K562 (cell line): Measurements from ENCODE around the gene C4orf46.

Experiments
- CC2D1A ChIP-seq: fragments of 450-650 bp; IDR thresholded peaks from 2 replicates; pipeline ENCODE4 v1.6.1; 2017; ENCODE audit warnings: mild to moderate bottlenecking
- CTCF ChIP-seq, 3 experiments: IDR thresholded peaks in 2 of 3; conservative IDR thresholded peaks in 1 of 3; 2 replicates each; pipeline ENCODE4 v1.5.1; 2011 to 2012; ENCODE audit warnings: low read length in 3 of 3, mild to moderate bottlenecking in 3 of 3, control low read depth in 2 of 3, improper control_type of control experiment in 1 of 3, inconsistent platforms in 1 of 3, low read depth in 1 of 3, mixed read lengths in 1 of 3, moderate library complexity in 1 of 3; ENCODE audit not compliant: insufficient read depth in 2 of 3
- GTF2B ChIP-seq: IDR thresholded peaks from 2 replicates; pipeline ENCODE4 v1.6.1; 2011; ENCODE audit not compliant: insufficient read length; ENCODE audit errors: extremely low read depth
- JUND ChIP-seq, 2 experiments: IDR thresholded peaks; 2 replicates in 1 of 2; 3 replicates in 1 of 2; pipeline ENCODE4 v1.6.1; 2011; ENCODE audit warnings: borderline replicate concordance in 2 of 2, low read depth in 2 of 2, low read length in 2 of 2, improper control_type of control experiment in 1 of 2, missing biosample characterization in 1 of 2, missing genetic modification characterization in 1 of 2, missing genetic modification reagents in 1 of 2
- MCM3 ChIP-seq: fragments of 450-650 bp; IDR thresholded peaks from 2 replicates; pipeline ENCODE4 v1.6.1; 2016
- NFE2L1 ChIP-seq: fragments of 450-650 bp; IDR thresholded peaks from 2 replicates; pipeline ENCODE4 v1.6.1; 2016; ENCODE audit warnings: missing genetic modification characterization, low read depth, mild to moderate bottlenecking, missing compliant biosample characterization, moderate library complexity, borderline replicate concordance
- POLR2AphosphoS5 ChIP-seq: IDR thresholded peaks from 2 replicates; pipeline ENCODE4 v1.6.1; 2011; ENCODE audit warnings: mild to moderate bottlenecking, low read depth, low read length, moderate library complexity; ENCODE audit not compliant: control insufficient read depth, insufficient read depth
- RCOR1 ChIP-seq, 2 experiments: IDR thresholded peaks; 2 replicates each; pipeline ENCODE4 v1.6.1; 2012; ENCODE audit warnings: low read depth in 2 of 2, low read length in 2 of 2, borderline replicate concordance in 1 of 2, improper control_type of control experiment in 1 of 2
- SMARCE1 ChIP-seq: fragments of 450-650 bp; IDR thresholded peaks from 2 replicates; pipeline ENCODE4 v1.7.1; 2016; ENCODE audit warnings: mild to moderate bottlenecking
- TAF1 ChIP-seq: IDR thresholded peaks from 2 replicates; pipeline ENCODE4 v1.6.1; 2011; ENCODE audit warnings: mild to moderate bottlenecking, low read length, moderate library complexity; ENCODE audit not compliant: insufficient read depth, control insufficient read depth, severe bottlenecking; ENCODE audit errors: extremely low read depth
- TBP ChIP-seq: optimal IDR thresholded peaks from 2 replicates; pipeline ENCODE3; 2011; ENCODE audit warnings: low read depth, low read length, improper control_type of control experiment
- USF2 ChIP-seq: sonication (generic); formaldehyde crosslinking; IDR thresholded peaks from 2 replicates; pipeline ENCODE4 v1.5.0; 2020; ENCODE audit warnings: missing genetic modification reagents
- ZHX1 ChIP-seq: fragments of 150-350 bp; conservative IDR thresholded peaks from 2 replicates; pipeline ENCODE4 v1.6.1; 2014; ENCODE audit warnings: low read length
- ZNF232 ChIP-seq: sonication (generic); formaldehyde crosslinking; IDR thresholded peaks from 2 replicates; pipeline ENCODE4 v1.8.0; 2022; ENCODE audit warnings: mild to moderate bottlenecking, missing genetic modification reagents

GRCh38 chr4:158667651-158668198, 4.0 kb downstream of the C4orf46 start:
- TF ChIP-seq TBP = no peak
- no peak for TF ChIP-seq SMARCE1
- TF ChIP-seq RCOR1 (IDR thresholded peaks at IDR 0.05; ENCODE audit: borderline replicate concordance in 1 of 2, low read depth in 2 of 2, low read length in 2 of 2) = no peak
- no peak for TF ChIP-seq POLR2AphosphoS5
- no peak for TF ChIP-seq TAF1
- peak; percentile 67 to 71 (median 67) for TF ChIP-seq CTCF (IDR thresholded peaks at IDR 0.05 in 2 of 3, conservative IDR thresholded peaks at IDR 0.05 in 1 of 3; ENCODE audit: insufficient read depth in 2 of 3, low read depth in 1 of 3, low read length in 3 of 3)
- no peak for TF ChIP-seq GTF2B
- TF ChIP-seq JUND (IDR thresholded peaks at IDR 0.05; ENCODE audit: borderline replicate concordance, low read depth, low read length) = no peak
- TF ChIP-seq JUND (tag; IDR thresholded peaks at IDR 0.05; ENCODE audit: borderline replicate concordance, low read depth, low read length) = no peak
- TF ChIP-seq MCM3 = no peak
- no peak for TF ChIP-seq NFE2L1 (tag)
- TF ChIP-seq ZHX1 = no peak
- TF ChIP-seq CC2D1A = no peak
- TF ChIP-seq USF2 (CRISPR knock-in tag) = no peak
- TF ChIP-seq ZNF232 (CRISPR knock-in tag) = no peak
